Measurements from ENCODE around the gene TGM6. TPM values are rescaled to one million over a fixed set of nuclear protein-coding genes. Genes with fewer than 3 reads are reported as not detected.

The TGM6 gene
- total RNA-seq, 2 donors from 2014 or later: not detected

- TF ChIP-seq CTCF (IDR thresholded peaks at IDR 0.05): no peak
- Histone ChIP-seq H3K27ac (no peak overlapping the region), H3K4me1 (no peaks in the 10 kb centered on the region), H3K4me3 (no peak overlapping the region), H3K27me3 (no peaks in the 10 kb centered on the region), H3K36me3 (no peaks in the 10 kb centered on the region), H3K9me3 (no peaks in the 10 kb centered on the region)
- no peak for DNase-seq (ENCODE audit: low spot score)
Observed at GRCh38 chr20:2431185-2431584, 50.5 kb downstream of the TGM6 start.

- Histone ChIP-seq H3K27ac (no peak overlapping the region), H3K4me3 (no peak overlapping the region), H3K9me3 (peaks cover 0 to 8% of the 10 kb centered on the region in 2 donors), H3K27me3 (no peaks in the 10 kb centered on the region), H3K36me3 (no peaks in the 10 kb centered on the region), H3K4me1 (no peaks in the 10 kb centered on the region)
- no peak for DNase-seq (ENCODE audit: low spot score)
- TF ChIP-seq CTCF (IDR thresholded peaks at IDR 0.05): no peak
Observed at GRCh38 chr20:2446845-2447244, 66.1 kb downstream of the TGM6 start.

GRCh38 chr20:2449386-2449785 lies 68.7 kb downstream of the TGM6 start:
- no peak for TF ChIP-seq CTCF (IDR thresholded peaks at IDR 0.05)
- H3K4me1 ChIP-seq: no peaks in the 10 kb centered on the region
- no peaks in the 10 kb centered on the region for H3K36me3 ChIP-seq
- H3K4me3 ChIP-seq: no peak overlapping the region
- DNase-seq (ENCODE audit: low spot score): no peak
- H3K27me3 ChIP-seq: no peaks in the 10 kb centered on the region
- H3K9me3 ChIP-seq: peaks cover 0 to 8% of the 10 kb centered on the region in 2 donors
- no peak overlapping the region for H3K27ac ChIP-seq

- Histone ChIP-seq H3K36me3 (no peaks in the 10 kb centered on the region), H3K27ac (no peak overlapping the region), H3K9me3 (peaks cover 0 to 6% of the 10 kb centered on the region in 2 donors), H3K27me3 (no peaks in the 10 kb centered on the region), H3K4me3 (no peak overlapping the region), H3K4me1 (no peaks in the 10 kb centered on the region)
- TF ChIP-seq CTCF (IDR thresholded peaks at IDR 0.05): no peak
- DNase-seq (ENCODE audit: low spot score): no peak
Observed at GRCh38 chr20:2451422-2451821, 70.7 kb downstream of the TGM6 start.

- Histone ChIP-seq H3K4me1 (no peaks in the 10 kb centered on the region), H3K36me3 (no peaks in the 10 kb centered on the region)
- peak; percentile 84 for DNase-seq (ENCODE audit: low spot score)
Observed at GRCh38 chr20:2451939-2452732, 71.4 kb downstream of the TGM6 start.

More at GRCh38 chr20:2451939-2452732, 71.4 kb downstream of the TGM6 start:
- H3K4me3 ChIP-seq: no peak overlapping the region
- H3K27me3 ChIP-seq: no peaks in the 10 kb centered on the region
- H3K27ac ChIP-seq: no peak overlapping the region
- peak; percentile 72 to 88 for TF ChIP-seq CTCF (IDR thresholded peaks at IDR 0.05)
- H3K9me3 ChIP-seq: no peaks in the 10 kb centered on the region
